HG03135 (cell line): ENCODE measurements around the gene SOX12.
"Not testable (repeated sequence)": the region's sequence is repeated elsewhere in the genome, so short reads cannot be mapped to it uniquely, and the experiment has no call there.

Experiments
- ATAC-seq: cut with Tn5 transposase; IDR thresholded peaks from one replicate; pipeline ENCODE4 v1.9.1; 2021; ENCODE audit warnings: mild to moderate bottlenecking, moderate library complexity; ENCODE audit not compliant: unreplicated experiment

The SOX12 gene

DNA sequence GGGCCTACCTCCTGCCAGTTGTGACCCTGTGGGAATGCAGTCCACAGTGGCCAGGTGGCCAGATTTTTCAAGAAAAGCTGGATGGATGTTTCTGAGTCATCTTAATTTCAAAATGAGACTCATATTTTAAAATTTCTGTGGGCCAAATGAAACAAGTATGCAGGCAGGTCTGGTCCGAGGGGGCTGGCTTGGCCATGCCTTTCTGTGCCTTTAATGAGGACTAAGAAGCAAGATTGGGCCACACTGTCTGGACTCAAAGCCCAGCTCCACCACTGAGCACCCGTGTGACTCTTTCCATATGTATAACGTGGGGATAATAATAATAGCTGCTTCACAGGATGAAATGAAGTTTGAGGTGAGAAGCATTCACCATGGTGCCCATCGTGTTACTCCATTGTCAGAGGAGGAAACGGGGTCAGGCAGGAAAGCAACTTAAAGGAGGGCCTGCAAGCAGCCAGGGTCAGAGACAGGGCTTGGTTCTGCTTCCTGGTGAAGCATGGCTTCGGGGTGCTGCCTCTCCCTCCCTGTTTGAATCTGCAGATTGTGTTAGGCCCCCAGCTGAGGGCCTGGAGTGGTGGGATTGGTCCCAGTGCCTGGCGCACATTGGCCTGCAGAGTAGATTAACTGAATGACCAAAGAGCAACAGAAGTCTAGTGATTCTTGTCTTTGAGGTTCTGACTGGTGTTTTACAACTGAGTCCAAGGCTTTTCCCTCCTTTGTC lies 3.8 kb downstream of the SOX12 start:
- no peak for ATAC-seq

DNA sequence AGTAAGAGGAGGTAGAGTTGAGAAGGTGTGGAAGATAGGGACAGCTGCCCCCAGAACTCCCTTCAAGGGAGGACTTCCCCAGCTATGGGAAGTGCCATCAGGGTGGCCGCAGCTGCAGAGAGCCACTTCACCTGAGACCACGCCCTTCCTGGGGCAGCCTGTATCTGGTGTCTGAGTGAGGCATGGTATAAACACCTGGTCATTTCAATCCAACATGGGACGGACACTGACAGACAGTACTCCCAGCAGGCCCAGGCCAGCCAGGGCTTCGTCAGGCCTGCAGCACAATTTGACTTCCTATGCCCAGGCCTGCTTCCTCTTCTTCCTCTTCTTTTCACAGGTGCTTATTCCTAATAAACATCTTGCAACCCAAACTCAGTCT lies 4.5 kb downstream of the SOX12 start:
- ATAC-seq = no peak

GRCh38 chr20:330233-331149 lies 5.1 kb downstream of the SOX12 start:
- no peak for ATAC-seq

DNA sequence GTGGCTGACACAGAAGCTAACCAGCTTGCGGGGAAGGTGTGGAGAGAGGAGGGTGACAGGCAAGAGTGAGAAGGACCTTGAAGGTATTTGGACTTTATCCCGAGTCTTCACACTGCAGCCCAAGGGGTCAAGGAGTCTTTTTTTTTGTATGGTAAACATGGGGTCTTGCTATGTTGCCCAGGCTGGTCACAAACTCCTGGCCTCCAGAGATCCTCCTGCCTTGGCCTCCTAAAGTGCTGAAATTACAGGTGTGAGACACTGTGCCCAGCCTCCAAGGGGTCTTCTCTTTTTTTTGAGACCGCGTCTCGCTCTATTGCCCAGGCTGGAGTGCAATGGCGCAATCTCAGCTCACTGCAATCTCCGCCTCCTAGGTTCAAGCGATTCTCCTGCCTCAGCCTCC lies 9.2 kb downstream of the SOX12 start:
- no peak for ATAC-seq

- not testable (repeated sequence) for ATAC-seq
Observed at GRCh38 chr20:336040-336439, 10.7 kb downstream of the SOX12 start.

GRCh38 chr20:341682-342081 lies 16.3 kb downstream of the SOX12 start:
- no peak for ATAC-seq

DNA sequence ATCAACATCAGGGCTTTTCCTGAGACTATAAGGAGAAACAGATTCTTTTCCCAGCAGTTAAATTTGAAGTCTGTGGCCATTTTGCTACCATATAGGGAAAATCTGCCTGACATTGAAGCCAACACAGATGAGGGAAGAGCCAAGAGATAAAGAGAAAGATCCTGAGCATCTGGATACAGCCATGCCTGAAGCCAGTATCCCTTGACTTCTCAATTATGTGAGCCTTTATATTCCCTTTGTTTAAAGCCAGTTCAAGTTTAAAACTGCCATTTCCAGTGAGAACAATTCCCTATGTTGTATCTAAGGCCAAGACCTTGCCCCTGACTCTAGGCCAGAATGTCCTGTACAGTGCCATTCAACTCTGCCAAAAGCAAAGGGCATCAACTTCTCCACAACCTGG lies 17.8 kb downstream of the SOX12 start:
- no peak for ATAC-seq

- no peak for ATAC-seq
Observed at GRCh38 chr20:346033-346639, 20.8 kb downstream of the SOX12 start.

- ATAC-seq = peak; percentile 39
Observed at GRCh38 chr20:346640-347316, 21.4 kb downstream of the SOX12 start, which contains the start of gene NRSN2. TSS of gene NRSN2 (plus strand) at chr20:347111. CDS start at chr20:349644, 2,533 bp downstream.

DNA sequence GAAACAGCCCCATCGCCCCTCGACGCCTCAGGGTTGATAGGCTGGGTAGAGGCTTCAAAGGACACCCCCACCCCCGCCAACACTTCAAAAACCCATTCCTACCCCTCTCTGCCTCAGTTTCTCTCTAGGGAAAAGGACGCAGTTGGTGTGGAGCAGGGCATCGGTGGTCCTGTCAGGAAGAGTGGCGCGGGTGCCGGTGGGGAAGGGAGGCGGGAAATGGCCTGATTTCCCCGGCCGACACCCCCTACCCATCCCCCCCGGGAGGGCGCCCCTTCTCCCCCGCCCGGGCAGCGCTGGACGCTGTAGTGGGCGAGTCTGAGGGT lies 21.9 kb downstream of the SOX12 start:
- ATAC-seq = peak; percentile 4

DNA sequence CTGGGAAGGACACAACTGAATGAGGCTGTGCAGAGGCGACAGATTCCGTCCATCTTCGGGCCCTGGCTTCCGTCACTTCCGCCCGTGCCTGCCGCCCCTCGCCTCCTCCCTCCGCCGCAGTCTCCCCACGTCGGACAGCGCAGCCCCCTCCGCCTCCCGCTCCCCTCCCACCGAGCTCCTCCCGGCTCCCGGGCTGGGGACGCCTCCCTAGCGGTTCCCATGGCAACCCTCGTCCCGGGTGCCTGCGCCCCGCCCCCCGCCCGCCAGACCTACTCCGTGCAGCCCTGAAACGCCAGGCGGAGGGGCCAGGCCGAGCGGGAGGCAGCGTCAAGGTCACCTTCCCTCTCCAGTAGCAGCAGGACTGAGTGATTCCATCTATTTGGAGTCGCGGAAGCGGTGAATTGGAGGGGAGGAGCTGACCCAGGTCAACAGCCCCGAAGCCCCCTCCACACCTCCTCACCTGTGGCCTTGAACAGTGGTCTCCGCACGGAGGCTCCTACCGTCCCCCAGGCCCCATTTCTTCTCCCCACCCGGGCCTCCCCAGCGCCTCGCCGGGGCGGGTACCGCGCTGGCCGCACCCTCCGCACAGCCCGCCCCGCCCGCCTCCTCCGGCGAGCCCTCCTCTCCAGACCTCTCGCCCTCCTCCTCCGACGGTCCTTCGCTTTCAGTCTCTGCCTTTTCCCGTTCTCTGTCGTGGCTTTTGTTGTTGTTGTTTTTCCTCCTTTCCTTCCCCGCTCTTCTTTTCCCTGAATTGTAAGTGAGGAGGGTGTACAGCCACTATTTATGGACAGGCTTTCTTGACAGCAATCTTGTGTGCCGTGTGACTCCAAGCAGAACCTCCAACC lies 22.5 kb downstream of the SOX12 start:
- peak; percentile 70 for ATAC-seq

DNA sequence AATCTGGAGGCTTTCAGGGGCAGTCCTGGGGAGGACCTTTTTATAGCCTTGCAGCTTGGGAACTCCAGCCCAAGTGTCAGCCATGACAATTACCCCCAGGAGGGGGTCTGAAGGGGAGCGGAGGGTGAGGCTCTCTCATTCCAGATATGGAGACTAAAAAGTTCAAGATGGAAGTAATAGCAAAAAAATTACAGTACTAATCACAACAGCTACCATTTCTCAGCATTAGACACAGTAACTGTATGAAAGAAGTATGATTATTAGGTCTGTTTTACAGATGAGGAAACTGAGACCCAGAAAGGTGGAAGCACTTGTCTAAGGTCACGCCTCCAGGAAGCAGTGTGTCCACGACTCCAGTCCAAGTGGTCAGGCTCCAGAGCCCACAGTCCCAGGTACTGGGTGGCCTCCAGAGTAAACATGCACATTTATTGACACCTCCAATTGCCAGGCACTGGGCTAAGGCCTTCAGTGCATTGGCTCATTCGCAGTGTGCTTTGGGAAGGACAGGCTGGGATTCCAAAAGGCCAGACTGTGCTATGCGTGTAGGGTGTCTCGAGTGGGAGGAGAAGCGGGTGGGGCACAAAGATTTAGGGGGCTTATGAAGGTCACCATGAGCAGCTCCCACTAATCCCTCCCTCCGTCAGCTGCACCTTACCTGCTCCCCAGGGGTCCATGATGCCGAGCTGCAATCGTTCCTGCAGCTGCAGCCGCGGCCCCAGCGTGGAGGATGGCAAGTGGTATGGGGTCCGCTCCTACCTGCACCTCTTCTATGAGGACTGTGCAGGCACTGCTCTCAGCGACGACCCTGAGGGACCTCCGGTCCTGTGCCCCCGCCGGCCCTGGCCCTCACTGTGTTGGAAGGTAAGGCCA lies 23.9 kb downstream of the SOX12 start:
- ATAC-seq = no peak

DNA sequence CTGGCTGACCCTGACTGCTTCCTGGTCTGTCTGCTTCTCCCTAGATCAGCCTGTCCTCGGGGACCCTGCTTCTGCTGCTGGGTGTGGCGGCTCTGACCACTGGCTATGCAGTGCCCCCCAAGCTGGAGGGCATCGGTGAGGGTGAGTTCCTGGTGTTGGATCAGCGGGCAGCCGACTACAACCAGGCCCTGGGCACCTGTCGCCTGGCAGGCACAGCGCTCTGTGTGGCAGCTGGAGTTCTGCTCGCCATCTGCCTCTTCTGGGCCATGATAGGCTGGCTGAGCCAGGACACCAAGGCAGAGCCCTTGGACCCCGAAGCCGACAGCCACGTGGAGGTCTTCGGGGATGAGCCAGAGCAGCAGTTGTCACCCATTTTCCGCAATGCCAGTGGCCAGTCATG lies 27.8 kb downstream of the SOX12 start:
- ATAC-seq = no peak

GRCh38 chr20:354298-354977 lies 29.1 kb downstream of the SOX12 start:
- ATAC-seq = no peak

DNA sequence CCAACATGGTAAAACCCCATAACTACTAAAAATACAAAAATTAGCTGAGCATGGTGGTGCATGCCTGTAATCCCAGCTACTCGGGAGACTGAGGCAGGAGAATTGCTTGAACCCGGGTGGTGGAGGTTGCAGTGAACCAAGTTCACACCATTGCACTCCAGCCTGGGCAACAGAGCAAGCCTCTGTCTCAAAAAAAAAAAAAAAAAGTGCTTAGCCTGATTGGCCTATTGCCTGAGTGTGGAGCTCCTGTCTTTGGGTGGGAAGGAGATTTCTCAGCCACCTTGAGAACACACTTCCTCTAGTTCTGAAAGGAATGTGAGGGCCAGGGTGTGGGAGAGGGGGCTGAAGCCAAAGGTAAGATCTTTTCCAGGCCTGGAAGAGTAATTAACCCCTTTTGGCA lies 30.8 kb downstream of the SOX12 start:
- not testable (repeated sequence) for ATAC-seq

GRCh38 chr20:356745-357144 lies 31.4 kb downstream of the SOX12 start:
- no peak for ATAC-seq

GRCh38 chr20:358891-359555 lies 33.7 kb downstream of the SOX12 start:
- no peak for ATAC-seq

DNA sequence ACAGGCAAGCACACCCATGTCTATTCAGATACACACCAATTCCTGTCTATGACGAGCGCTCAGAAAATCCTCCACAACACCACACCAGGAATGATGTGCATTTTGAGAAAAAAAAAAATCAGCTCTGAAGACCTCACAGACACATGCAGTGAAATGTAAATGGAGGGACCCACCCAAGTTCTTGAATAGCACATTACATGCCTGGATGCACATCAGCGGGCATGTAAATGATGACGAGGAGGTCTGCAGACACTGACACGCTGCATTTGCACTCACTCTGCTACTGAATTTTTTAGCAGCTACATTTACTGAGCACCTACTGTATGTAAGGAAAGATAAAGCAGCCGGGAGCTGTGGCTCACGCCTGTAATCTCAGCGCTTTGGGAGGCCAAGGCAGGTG lies 36.2 kb downstream of the SOX12 start:
- ATAC-seq = peak; percentile 59
